ENCODE results near the gene TMEM87B.
"Not testable (repeated sequence)": the region's sequence is repeated elsewhere in the genome, so short reads cannot be mapped to it uniquely, and the experiment has no call there.

DNA sequence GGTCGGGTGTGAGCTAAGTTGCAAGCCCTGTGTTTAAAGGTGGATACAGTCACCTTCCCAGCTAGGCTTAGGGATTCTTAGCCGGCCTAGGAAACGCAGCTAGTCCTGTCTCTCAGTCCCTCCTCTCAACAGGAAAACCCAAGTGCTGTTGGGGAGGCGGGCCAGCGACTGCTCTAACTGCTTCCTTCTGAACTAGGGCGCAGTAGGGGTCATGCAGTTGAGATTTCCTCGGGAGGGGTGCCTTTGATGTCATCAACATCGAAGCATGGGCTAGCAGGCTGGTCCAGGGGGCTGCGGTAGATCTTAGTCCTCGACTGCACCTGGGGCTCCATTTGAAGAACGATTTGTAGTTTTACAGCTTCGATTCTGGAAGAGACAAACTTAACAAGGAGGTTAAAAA lies 15.5 kb upstream of the TMEM87B start:
- TF ChIP-seq POLR2AphosphoS5 (IDR thresholded peaks at IDR 0.05), result not testable (repeated sequence)
- TF ChIP-seq, protein P1, sequence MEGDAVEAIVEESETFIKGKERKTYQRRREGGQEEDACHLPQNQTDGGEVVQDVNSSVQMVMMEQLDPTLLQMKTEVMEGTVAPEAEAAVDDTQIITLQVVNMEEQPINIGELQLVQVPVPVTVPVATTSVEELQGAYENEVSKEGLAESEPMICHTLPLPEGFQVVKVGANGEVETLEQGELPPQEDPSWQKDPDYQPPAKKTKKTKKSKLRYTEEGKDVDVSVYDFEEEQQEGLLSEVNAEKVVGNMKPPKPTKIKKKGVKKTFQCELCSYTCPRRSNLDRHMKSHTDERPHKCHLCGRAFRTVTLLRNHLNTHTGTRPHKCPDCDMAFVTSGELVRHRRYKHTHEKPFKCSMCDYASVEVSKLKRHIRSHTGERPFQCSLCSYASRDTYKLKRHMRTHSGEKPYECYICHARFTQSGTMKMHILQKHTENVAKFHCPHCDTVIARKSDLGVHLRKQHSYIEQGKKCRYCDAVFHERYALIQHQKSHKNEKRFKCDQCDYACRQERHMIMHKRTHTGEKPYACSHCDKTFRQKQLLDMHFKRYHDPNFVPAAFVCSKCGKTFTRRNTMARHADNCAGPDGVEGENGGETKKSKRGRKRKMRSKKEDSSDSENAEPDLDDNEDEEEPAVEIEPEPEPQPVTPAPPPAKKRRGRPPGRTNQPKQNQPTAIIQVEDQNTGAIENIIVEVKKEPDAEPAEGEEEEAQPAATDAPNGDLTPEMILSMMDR (IDR thresholded peaks at IDR 0.05 in 8 of 11, conservative IDR thresholded peaks at IDR 0.05 in 3 of 11), result not testable (repeated sequence)
